Endothelial cell of hepatic sinusoid (primary cell): ENCODE data around the gene APOBEC3F.
"Not testable (repeated sequence)": the region's sequence is repeated elsewhere in the genome, so short reads cannot be mapped to it uniquely, and the experiment has no call there.

Source experiments
- in situ Hi-C: cut with HindIII; loops from 2 replicates; pipeline ENCODE4 v1.10.0; 2017; ENCODE audit warnings: low sequenced_read_pairs

APOBEC3F gene

GRCh38 chr22:39068033-39068785, 27.5 kb downstream of the APOBEC3F start:
- in situ Hi-C loops = no loop called here

- in situ Hi-C loops = no loop called here
These were observed 29.5 kb downstream of the APOBEC3F start for GRCh38 chr22:39070186-39070585.

- in situ Hi-C loops = not testable (repeated sequence)
These were observed 31.9 kb downstream of the APOBEC3F start for GRCh38 chr22:39072581-39072981.

- in situ Hi-C loops = no loop called here
These were observed 33.3 kb downstream of the APOBEC3F start for GRCh38 chr22:39073981-39074380.

GRCh38 chr22:39076155-39077025, 35.7 kb downstream of the APOBEC3F start:
- in situ Hi-C loops = not testable (repeated sequence)

GRCh38 chr22:39077026-39077840, 36.6 kb downstream of the APOBEC3F start, which contains the start of gene APOBEC3G:
APOBEC3G (plus strand) TSS chr22:39077275; CDS start chr22:39077362, 87 bp downstream.
- in situ Hi-C loops = not testable (repeated sequence)

- in situ Hi-C loops = not testable (repeated sequence)
These were observed 37.2 kb downstream of the APOBEC3F start for GRCh38 chr22:39077912-39078311.

GRCh38 chr22:39078329-39078728, 37.7 kb downstream of the APOBEC3F start:
- in situ Hi-C loops = no loop called here

GRCh38 chr22:39079054-39079637, 38.5 kb downstream of the APOBEC3F start:
- in situ Hi-C loops = not testable (repeated sequence)

GRCh38 chr22:39080052-39080762, 39.5 kb downstream of the APOBEC3F start:
- in situ Hi-C loops = no loop called here

- in situ Hi-C loops = no loop called here
These were observed 40.4 kb downstream of the APOBEC3F start for GRCh38 chr22:39081016-39081415.

GRCh38 chr22:39081598-39081997, 40.9 kb downstream of the APOBEC3F start:
- in situ Hi-C loops = no loop called here

- in situ Hi-C loops = no loop called here
These were observed 42.8 kb downstream of the APOBEC3F start for GRCh38 chr22:39083212-39084165.

GRCh38 chr22:39084666-39085065, 44.0 kb downstream of the APOBEC3F start:
- in situ Hi-C loops = no loop called here

GRCh38 chr22:39087098-39087497, 46.4 kb downstream of the APOBEC3F start:
- in situ Hi-C loops = no loop called here

- in situ Hi-C loops = no loop called here
These were observed 47.4 kb downstream of the APOBEC3F start for GRCh38 chr22:39087881-39088684.

- in situ Hi-C loops = no loop called here
These were observed 48.0 kb downstream of the APOBEC3F start for GRCh38 chr22:39088685-39089032.

- in situ Hi-C loops = no loop called here
These were observed 49.3 kb downstream of the APOBEC3F start for GRCh38 chr22:39089928-39090327.
